Nephron progenitor cell (in vitro differentiated cells): ENCODE data around the gene ZNF581.
A peak's percentile ranks its signal among the peaks of the same experiment; 100 is the strongest.

Source experiments
- DNase-seq: peaks from one replicate; pipeline ENCODE4 v3.0.0; 2021
- H3K27ac Mint-ChIP-seq: 2 replicates; pipeline ENCODE4 v1.8.0; 2021; ENCODE audit warnings: mild to moderate bottlenecking, moderate library complexity, mixed read lengths
- H3K27me3 Mint-ChIP-seq: 2 replicates; pipeline ENCODE4 v1.8.0; 2021; ENCODE audit warnings: mild to moderate bottlenecking, low read depth, mixed read lengths; ENCODE audit not compliant: poor library complexity
- H3K36me3 Mint-ChIP-seq: 2 replicates; pipeline ENCODE4 v1.8.0; 2021; ENCODE audit warnings: low read depth, mixed read lengths
- H3K4me1 Mint-ChIP-seq: 2 replicates; pipeline ENCODE4 v1.8.0; 2021; ENCODE audit warnings: mixed read lengths
- H3K4me3 Mint-ChIP-seq: 2 replicates; pipeline ENCODE4 v1.8.0; 2021; ENCODE audit warnings: mild to moderate bottlenecking, moderate library complexity, mixed read lengths
- H3K9me3 Mint-ChIP-seq: 2 replicates; pipeline ENCODE4 v1.8.0; 2021; ENCODE audit warnings: mild to moderate bottlenecking, moderate library complexity, mixed read lengths
- TF ChIP-seq, protein P1 (sequence below): fragments of 200-600 bp; sonication (generic); IDR thresholded peaks from 2 replicates; pipeline ENCODE4 v1.5.0; 2021; ENCODE audit warnings: antibody characterized with exemption

Gene ZNF581

GRCh38 chr19:55606471-55606787 lies 37.0 kb upstream of the ZNF581 start:
- no peak for DNase-seq
- peak overlapping the region; percentile 95 for H3K4me3 Mint-ChIP-seq
- peaks cover 49% of the 10 kb centered on the region for H3K36me3 Mint-ChIP-seq
- H3K9me3 Mint-ChIP-seq: peaks cover 6% of the 10 kb centered on the region
- peak overlapping the region; percentile 98 for H3K27ac Mint-ChIP-seq
- TF ChIP-seq, protein P1, sequence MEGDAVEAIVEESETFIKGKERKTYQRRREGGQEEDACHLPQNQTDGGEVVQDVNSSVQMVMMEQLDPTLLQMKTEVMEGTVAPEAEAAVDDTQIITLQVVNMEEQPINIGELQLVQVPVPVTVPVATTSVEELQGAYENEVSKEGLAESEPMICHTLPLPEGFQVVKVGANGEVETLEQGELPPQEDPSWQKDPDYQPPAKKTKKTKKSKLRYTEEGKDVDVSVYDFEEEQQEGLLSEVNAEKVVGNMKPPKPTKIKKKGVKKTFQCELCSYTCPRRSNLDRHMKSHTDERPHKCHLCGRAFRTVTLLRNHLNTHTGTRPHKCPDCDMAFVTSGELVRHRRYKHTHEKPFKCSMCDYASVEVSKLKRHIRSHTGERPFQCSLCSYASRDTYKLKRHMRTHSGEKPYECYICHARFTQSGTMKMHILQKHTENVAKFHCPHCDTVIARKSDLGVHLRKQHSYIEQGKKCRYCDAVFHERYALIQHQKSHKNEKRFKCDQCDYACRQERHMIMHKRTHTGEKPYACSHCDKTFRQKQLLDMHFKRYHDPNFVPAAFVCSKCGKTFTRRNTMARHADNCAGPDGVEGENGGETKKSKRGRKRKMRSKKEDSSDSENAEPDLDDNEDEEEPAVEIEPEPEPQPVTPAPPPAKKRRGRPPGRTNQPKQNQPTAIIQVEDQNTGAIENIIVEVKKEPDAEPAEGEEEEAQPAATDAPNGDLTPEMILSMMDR: no peak
- no peaks in the 10 kb centered on the region for H3K27me3 Mint-ChIP-seq
- H3K4me1 Mint-ChIP-seq: peaks cover 51% of the 10 kb centered on the region

DNA sequence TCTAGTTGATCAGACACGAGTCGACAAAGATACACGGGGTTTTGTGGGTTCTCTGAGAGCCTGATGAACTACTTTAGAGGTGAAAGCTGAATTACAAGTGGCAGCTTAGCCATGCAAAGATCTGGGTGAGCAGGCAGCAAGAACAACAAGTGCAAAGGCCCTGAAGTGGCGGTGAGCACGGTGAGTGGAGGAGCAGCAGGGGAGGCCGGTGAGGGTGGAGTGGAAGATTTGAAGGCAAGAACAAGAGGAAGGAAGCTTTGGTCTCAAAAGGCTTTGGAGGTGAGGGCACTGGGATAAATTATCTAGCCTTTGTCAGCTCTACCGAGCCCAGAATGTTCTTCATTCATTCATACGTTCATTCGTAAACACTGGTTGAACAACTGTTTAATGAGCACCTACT lies 36.6 kb upstream of the ZNF581 start:
- Mint-ChIP-seq H3K4me1 (peaks cover 47% of the 10 kb centered on the region), H3K9me3 (peaks cover 6% of the 10 kb centered on the region), H3K4me3 (peak overlapping the region; percentile 95), H3K36me3 (peaks cover 49% of the 10 kb centered on the region), H3K27me3 (no peaks in the 10 kb centered on the region), H3K27ac (peak overlapping the region; percentile 98)
- TF ChIP-seq, protein P1: no peak
- no peak for DNase-seq

DNA sequence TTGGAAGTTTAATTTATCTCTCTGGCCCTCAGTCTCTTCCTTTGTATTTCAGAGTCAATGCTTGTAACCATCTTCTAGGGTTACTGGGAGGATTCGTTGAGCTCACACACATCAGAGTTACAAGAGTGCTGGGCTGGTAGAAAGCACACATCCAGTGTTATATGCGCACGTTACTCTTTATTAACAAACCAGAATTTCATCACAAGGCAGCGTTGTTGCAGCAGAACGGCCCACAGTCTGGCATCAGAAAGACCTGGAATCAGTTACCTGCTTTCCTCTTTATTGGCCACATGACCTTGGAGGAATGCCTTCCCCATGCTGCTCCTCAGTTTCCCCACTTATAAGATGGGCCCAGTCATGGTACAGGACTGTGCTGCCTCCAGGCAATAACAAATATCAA lies 34.1 kb upstream of the ZNF581 start:
- peaks cover 54% of the 10 kb centered on the region for H3K36me3 Mint-ChIP-seq
- TF ChIP-seq, protein P1: no peak
- no peaks in the 10 kb centered on the region for H3K9me3 Mint-ChIP-seq
- H3K4me1 Mint-ChIP-seq: peaks cover 40% of the 10 kb centered on the region
- H3K27ac Mint-ChIP-seq: no peak overlapping the region
- no peaks in the 10 kb centered on the region for H3K27me3 Mint-ChIP-seq
- no peak for DNase-seq
- no peak overlapping the region for H3K4me3 Mint-ChIP-seq

DNA sequence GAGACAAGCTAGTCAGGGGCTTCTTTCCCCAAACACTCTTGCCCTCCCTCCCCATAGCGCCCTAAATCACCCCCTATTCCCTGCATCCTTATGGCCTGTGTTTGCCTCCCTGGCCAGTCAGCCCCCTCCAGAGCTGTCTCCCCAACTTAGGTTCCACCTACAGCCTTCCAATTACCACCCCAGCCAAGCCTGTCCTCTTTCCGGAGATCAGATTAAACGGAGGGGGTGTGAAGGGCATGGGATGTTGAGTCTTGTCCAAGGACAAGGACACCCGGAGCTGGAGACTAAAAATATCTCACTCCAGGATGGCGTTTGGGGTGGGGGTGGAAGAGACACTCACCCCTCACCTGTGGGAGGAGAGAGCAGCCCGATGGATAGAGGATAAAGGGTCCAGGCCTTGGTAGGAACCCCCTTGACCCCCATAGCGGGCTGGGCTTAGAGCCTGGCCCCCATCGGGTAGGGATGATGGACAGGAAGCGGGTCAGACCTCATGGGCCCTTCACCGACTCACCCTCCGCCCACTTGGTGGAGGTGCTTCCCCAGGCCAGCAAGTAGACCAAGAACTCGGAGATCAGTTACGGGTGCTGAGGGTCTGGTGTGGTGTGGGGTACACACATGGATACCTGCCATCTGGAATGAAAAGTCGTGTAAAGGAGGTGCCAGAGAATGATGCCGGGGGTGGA lies 32.0 kb upstream of the ZNF581 start:
- DNase-seq: no peak
- no peak overlapping the region for H3K4me3 Mint-ChIP-seq
- peaks cover 54% of the 10 kb centered on the region for H3K36me3 Mint-ChIP-seq
- peak overlapping the region; percentile 64 for H3K27ac Mint-ChIP-seq
- H3K27me3 Mint-ChIP-seq: no peaks in the 10 kb centered on the region
- peaks cover 28% of the 10 kb centered on the region for H3K4me1 Mint-ChIP-seq
- TF ChIP-seq, protein P1: no peak
- H3K9me3 Mint-ChIP-seq: no peaks in the 10 kb centered on the region

DNA sequence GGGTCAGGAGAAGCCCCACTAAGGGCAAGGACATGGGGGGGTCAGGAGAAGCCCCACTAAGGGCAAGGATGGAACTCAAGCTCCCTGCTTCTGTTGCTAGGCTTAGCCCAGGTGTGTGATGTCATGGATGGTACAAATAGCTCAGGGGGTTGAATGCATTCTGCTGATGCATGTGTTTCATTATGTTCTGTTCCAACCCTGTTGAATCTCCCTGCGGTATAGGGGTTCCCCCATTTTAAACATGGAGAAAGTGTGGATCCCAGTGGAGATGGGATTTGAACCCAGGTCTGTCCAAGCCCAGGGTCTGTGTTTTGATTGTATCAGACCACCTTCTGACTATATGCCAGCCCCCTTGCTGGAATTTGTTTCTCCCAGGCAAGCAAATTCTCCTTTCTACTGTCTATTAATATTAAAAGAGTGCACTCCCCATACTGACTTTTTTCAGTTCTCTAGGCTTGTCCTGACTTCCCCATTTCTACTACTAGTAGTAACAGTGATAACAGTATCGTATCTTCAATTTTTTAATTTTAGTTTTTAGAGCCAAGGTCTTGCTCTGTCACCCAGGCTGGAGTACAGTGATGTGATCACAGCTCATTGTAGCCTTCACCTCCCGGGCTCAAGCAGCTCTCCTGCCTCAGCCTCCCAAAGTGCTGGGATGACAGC lies 31.3 kb upstream of the ZNF581 start:
- Mint-ChIP-seq H3K27ac (peak overlapping the region; percentile 83), H3K4me3 (no peak overlapping the region), H3K36me3 (peaks cover 54% of the 10 kb centered on the region), H3K9me3 (no peaks in the 10 kb centered on the region), H3K4me1 (peaks cover 21% of the 10 kb centered on the region), H3K27me3 (no peaks in the 10 kb centered on the region)
- no peak for DNase-seq
- TF ChIP-seq, protein P1: no peak

DNA sequence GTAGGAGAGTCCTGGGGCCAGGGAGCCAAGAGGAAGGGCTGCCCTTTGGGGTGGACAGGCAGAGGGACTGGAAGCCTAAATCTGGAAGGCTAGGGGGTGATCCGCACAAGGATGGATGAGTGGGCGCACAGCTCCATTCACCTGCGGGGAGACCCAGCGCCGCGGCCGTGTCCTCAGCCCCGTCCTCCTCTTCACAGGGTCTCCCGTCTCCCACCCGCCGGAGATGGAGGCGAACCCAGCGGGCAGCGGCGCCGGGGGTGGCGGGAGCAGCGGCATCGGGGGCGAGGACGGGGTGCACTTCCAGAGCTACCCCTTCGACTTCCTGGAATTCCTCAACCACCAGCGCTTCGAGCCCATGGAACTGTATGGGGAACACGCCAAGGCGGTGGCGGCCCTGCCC lies 30.1 kb upstream of the ZNF581 start:
- H3K27me3 Mint-ChIP-seq: no peaks in the 10 kb centered on the region
- H3K4me1 Mint-ChIP-seq: peaks cover 16% of the 10 kb centered on the region
- no peak for DNase-seq
- TF ChIP-seq, protein P1: no peak
- no peaks in the 10 kb centered on the region for H3K9me3 Mint-ChIP-seq
- H3K27ac Mint-ChIP-seq: no peak overlapping the region
- peaks cover 52% of the 10 kb centered on the region for H3K36me3 Mint-ChIP-seq
- H3K4me3 Mint-ChIP-seq: no peak overlapping the region
